Activated CD4-positive, alpha-beta T cell treated with anti-CD3 and anti-CD28 coated beads for 36 hours (primary cell): ENCODE measurements around the gene RHOU. TPM values are rescaled to one million over a fixed set of nuclear protein-coding genes. Genes with fewer than 3 reads are reported as not detected.

ENCODE experiments used
- ATAC-seq: fragments of 200-7000 bp; cut with Tn5 transposase; one replicate; pipeline ENCODE4 v1.10.0; 2021; ENCODE audit warnings: mild to moderate bottlenecking, moderate library complexity
- CTCF ChIA-PET: fragments of 350-600 bp; sonication (Branson Sonifier 250); formaldehyde crosslinking; loops from one replicate; lab custom pipeline; 2021; ENCODE audit warnings: antibody characterized with exemption; lab: Charles Lee
- POLR2A ChIA-PET: fragments of 350-600 bp; sonication (Branson Sonifier 250); formaldehyde crosslinking; loops from one replicate; lab custom pipeline; 2021; ENCODE audit warnings: antibody characterized with exemption, inconsistent platforms; lab: Charles Lee
- DNase-seq: peaks from one replicate; pipeline ENCODE4 v3.0.0-alpha.2; 2020
- H3K27ac Mint-ChIP-seq: one replicate; pipeline ENCODE4 v1.8.0; 2021; ENCODE audit warnings: mixed read lengths
- H3K27me3 Mint-ChIP-seq: one replicate; pipeline ENCODE4 v1.8.0; 2021; ENCODE audit warnings: mixed read lengths
- H3K36me3 Mint-ChIP-seq: one replicate; pipeline ENCODE4 v1.8.0; 2021; ENCODE audit warnings: low read depth, mixed read lengths
- H3K4me1 Mint-ChIP-seq: one replicate; pipeline ENCODE4 v1.8.0; 2021; ENCODE audit warnings: mixed read lengths
- H3K4me3 Mint-ChIP-seq: one replicate; pipeline ENCODE4 v1.8.0; 2021; ENCODE audit warnings: mild to moderate bottlenecking, moderate library complexity, mixed read lengths
- H3K9me3 Mint-ChIP-seq: one replicate; pipeline ENCODE4 v1.8.0; 2021; ENCODE audit warnings: low read depth, mixed read lengths
- intact Hi-C, 2 experiments: fragments of 100-400 bp; cut with DNase I in 1 of 2; cut with micrococcal nuclease in 1 of 2; formaldehyde crosslinking; loops; one replicate each; pipeline versions ENCODE4 v1.14.2 to v1.15.1; 2022 to 2024; cut with DNase I, micrococcal nuclease
- total RNA-seq, 2 experiments: library from RNA; stranded (reverse); gene quantifications; one replicate each; pipeline ENCODE4 v1.2.3, GENCODE V29; 2021

The RHOU gene
- total RNA-seq, 2 experiments from 2014 or later = 1.2 TPM

DNA sequence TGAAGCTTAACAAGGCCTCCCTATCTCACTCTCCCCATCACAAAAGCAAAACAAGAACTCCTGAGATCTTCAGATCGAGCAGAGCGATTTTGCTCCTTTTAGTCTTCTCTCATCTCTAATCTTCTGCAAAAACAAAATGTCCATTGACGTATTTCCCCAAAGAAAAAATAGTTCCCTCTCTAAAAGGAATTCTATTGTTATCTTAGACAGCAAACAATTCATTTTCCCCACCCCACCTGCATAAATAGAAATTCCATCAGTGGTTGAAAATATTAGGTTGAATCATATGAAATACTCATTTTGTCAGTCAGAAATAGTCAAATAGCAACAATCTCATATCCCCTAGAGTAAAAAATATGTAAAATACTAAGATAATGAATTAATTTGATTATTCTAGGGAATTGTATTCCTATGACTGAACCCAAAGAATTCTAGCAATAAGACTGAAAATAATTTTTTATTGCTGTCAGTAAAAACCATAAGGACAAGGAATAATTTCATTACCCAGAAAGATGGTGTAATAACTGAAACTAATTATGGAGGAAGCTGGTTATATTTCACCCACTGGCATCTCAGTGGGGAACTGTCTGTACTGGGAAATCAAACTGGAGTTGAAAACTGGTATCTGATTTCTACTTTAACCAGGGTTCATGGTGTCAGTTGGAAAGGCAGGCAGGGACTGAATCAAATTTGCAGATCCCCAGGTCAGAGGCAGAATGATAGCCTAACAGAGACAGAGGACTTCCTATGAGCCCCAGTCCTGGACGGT lies 51.3 kb downstream of the RHOU start:
- no peaks in the 10 kb centered on the region for H3K9me3 Mint-ChIP-seq
- DNase-seq (no peak), ATAC-seq (no peak)
- H3K27me3 Mint-ChIP-seq = no peaks in the 10 kb centered on the region
- H3K36me3 Mint-ChIP-seq = no peaks in the 10 kb centered on the region
- intact Hi-C loops = no loop called here
- CTCF ChIA-PET = interaction anchor here (0.7 kb wide), 1 partner anchor 18 kb away, joined by 3 read pairs; no protein-coding TSS in a partner anchor
- H3K4me1 Mint-ChIP-seq = peaks cover 6% of the 10 kb centered on the region
- no peak overlapping the region for H3K27ac Mint-ChIP-seq
- POLR2A ChIA-PET = no interaction called here
- no peak overlapping the region for H3K4me3 Mint-ChIP-seq

GRCh38 chr1:228791791-228792190 lies 56.5 kb downstream of the RHOU start:
- no peak for DNase-seq
- Mint-ChIP-seq H3K27ac (no peak overlapping the region), H3K9me3 (no peaks in the 10 kb centered on the region), H3K4me1 (peaks cover 6% of the 10 kb centered on the region), H3K27me3 (no peaks in the 10 kb centered on the region), H3K36me3 (no peaks in the 10 kb centered on the region), H3K4me3 (no peak overlapping the region)
- no peak for ATAC-seq
- CTCF ChIA-PET = interaction anchor here (1.0 to 1.6 kb wide), 2 partner anchors 20 to 35 kb away, joined by 3 read pairs; no protein-coding TSS in a partner anchor
- intact Hi-C loops = loop anchor here in 1 of 2 experiments (5.0 kb wide), 1 partner anchor 54 kb away; the partner anchor contains the start of gene RHOU
- POLR2A ChIA-PET = no interaction called here

GRCh38 chr1:228792601-228793000 lies 57.3 kb downstream of the RHOU start:
- POLR2A ChIA-PET = no interaction called here
- no peaks in the 10 kb centered on the region for H3K27me3 Mint-ChIP-seq
- intact Hi-C loops = loop anchor here in 1 of 2 experiments (5.0 kb wide), 1 partner anchor 55 kb away; the partner anchor contains the start of gene RHOU

DNA sequence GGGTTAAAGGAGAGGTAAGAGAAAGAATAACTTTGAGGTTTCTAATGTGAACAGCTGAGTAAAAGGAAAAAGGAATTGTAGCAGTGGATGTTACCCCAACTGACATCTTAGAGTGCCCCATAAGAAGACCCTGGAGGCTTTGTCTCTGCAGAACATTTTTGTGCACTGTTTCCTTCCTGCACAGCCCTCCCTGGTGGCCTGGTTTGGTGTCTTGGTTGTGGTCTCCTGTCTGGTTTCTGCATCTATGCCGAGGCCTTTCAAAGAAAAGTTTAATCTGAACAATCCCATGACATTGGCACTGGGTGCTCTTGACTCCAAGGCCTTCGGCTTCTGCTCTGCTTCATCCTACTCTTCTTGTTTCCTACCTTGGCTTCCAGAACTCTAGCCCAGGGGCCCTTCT lies 57.8 kb downstream of the RHOU start:
- POLR2A ChIA-PET = no interaction called here
- peak; percentile 18 for DNase-seq
- H3K4me1 Mint-ChIP-seq = peaks cover 6% of the 10 kb centered on the region
- no peaks in the 10 kb centered on the region for H3K36me3 Mint-ChIP-seq
- H3K27ac Mint-ChIP-seq = no peak overlapping the region
- CTCF ChIA-PET = interaction anchor here (1.6 kb wide), 1 partner anchor 34 kb away, joined by 3 read pairs; no protein-coding TSS in a partner anchor
- no peak overlapping the region for H3K4me3 Mint-ChIP-seq
- no peaks in the 10 kb centered on the region for H3K27me3 Mint-ChIP-seq
- ATAC-seq = no peak
- intact Hi-C loops = loop anchor here in 1 of 2 experiments (5.0 kb wide), 1 partner anchor 56 kb away; the partner anchor contains the start of gene RHOU
- H3K9me3 Mint-ChIP-seq = peaks cover 6% of the 10 kb centered on the region

More at GRCh38 chr1:228792601-228793000, 57.3 kb downstream of the RHOU start:
- CTCF ChIA-PET = interaction anchor here (1.0 to 1.6 kb wide), 2 partner anchors 21 to 34 kb away, joined by 3 read pairs; no protein-coding TSS in a partner anchor
- no peak overlapping the region for H3K4me3 Mint-ChIP-seq
- no peak for ATAC-seq
- H3K9me3 Mint-ChIP-seq = peaks cover 4% of the 10 kb centered on the region
- no peak for DNase-seq
- peaks cover 6% of the 10 kb centered on the region for H3K4me1 Mint-ChIP-seq
- no peaks in the 10 kb centered on the region for H3K36me3 Mint-ChIP-seq
- no peak overlapping the region for H3K27ac Mint-ChIP-seq

- Mint-ChIP-seq H3K27ac (no peak overlapping the region), H3K9me3 (peaks cover 6% of the 10 kb centered on the region), H3K36me3 (no peaks in the 10 kb centered on the region), H3K27me3 (no peaks in the 10 kb centered on the region), H3K4me1 (peaks cover 6% of the 10 kb centered on the region), H3K4me3 (no peak overlapping the region)
- CTCF ChIA-PET = interaction anchor here (0.6 to 1.6 kb wide), 4 partner anchors 10 to 98 kb away, joined by 3 to 7 read pairs (median 4); no protein-coding TSS in a partner anchor
- intact Hi-C loops = loop anchor here (1.0 to 5.0 kb wide), 8 partner anchors 11 to 647 kb away; partner anchors contain the start of gene RHOU (in 2 of the 2)
- ATAC-seq = peak; percentile 70
- peak; percentile 60 for DNase-seq
- POLR2A ChIA-PET = no interaction called here
These were observed 58.9 kb downstream of the RHOU start for GRCh38 chr1:228794173-228794572.

- Mint-ChIP-seq H3K9me3 (peaks cover 8% of the 10 kb centered on the region), H3K4me3 (no peak overlapping the region), H3K4me1 (peaks cover 9% of the 10 kb centered on the region), H3K27ac (no peak overlapping the region), H3K36me3 (no peaks in the 10 kb centered on the region), H3K27me3 (no peaks in the 10 kb centered on the region)
- intact Hi-C loops = loop anchor here (1.0 to 5.0 kb wide), 8 partner anchors 10 to 646 kb away; partner anchors contain the start of gene RHOU (in 2 of the 2)
- ChIA-PET POLR2A (interaction anchor here (0.7 to 0.9 kb wide), 2 partner anchors 10 to 134 kb away, joined by 3 to 7 read pairs; no protein-coding TSS in a partner anchor), CTCF (interaction anchor here (1.1 to 1.6 kb wide), 3 partner anchors 10 to 99 kb away, joined by 3 to 7 read pairs (median 4); no protein-coding TSS in a partner anchor)
- DNase-seq (peak; percentile 62), ATAC-seq (peak; percentile 88)
These were observed 59.5 kb downstream of the RHOU start for GRCh38 chr1:228794810-228795209.

GRCh38 chr1:228795596-228795995 lies 60.3 kb downstream of the RHOU start:
- H3K4me1 Mint-ChIP-seq = peaks cover 11% of the 10 kb centered on the region
- peaks cover 8% of the 10 kb centered on the region for H3K9me3 Mint-ChIP-seq
- H3K27ac Mint-ChIP-seq = peak overlapping the region; percentile 59
- H3K36me3 Mint-ChIP-seq = peaks cover 1% of the 10 kb centered on the region
- intact Hi-C loops = loop anchor here (2.0 kb wide), 4 partner anchors 45 to 645 kb away; no protein-coding TSS in a partner anchor
- ATAC-seq (no peak), DNase-seq (no peak)
- ChIA-PET CTCF (interaction anchor here (0.8 kb wide), 1 partner anchor 30 kb away, joined by 3 read pairs; no protein-coding TSS in a partner anchor), POLR2A (no interaction called here)
- H3K27me3 Mint-ChIP-seq = no peaks in the 10 kb centered on the region
- H3K4me3 Mint-ChIP-seq = no peak overlapping the region

Other genes with a start within 250 kb of the RHOU start
- gene RNF187, start 248.1 kb upstream of the RHOU start, total RNA-seq = 100 to 1,000 TPM; 114 to 155 TPM